ENCODE measurements around the gene INPP5A.

Gene INPP5A

GRCh38 chr10:132829403-132829802 lies 291.8 kb downstream of the INPP5A start:
- H3K36me3 ChIP-seq (ENCODE audit: control insufficient read depth in 2 of 2, insufficient read depth in 2 of 2, low read length in 2 of 2), result no peaks in the 10 kb centered on the region
- H3K4me3 ChIP-seq (ENCODE audit: low read length in 2 of 2), result no peak overlapping the region
- no peak overlapping the region for H3K9ac ChIP-seq (ENCODE audit: low read depth in 1 of 2, low read length in 2 of 2)
- H3K9me3 ChIP-seq (ENCODE audit: control insufficient read depth in 2 of 2, low read length in 2 of 2), result no peaks in the 10 kb centered on the region
- peaks cover 2 to 3% of the 10 kb centered on the region in 2 donors for H3K27me3 ChIP-seq (ENCODE audit: control insufficient read depth in 2 of 2, insufficient read depth in 2 of 2, low read length in 2 of 2)
- H3K27ac ChIP-seq (ENCODE audit: low read depth in 2 of 2, low read length in 2 of 2), result no peak overlapping the region
- H3K4me1 ChIP-seq (ENCODE audit: control insufficient read depth in 2 of 2, insufficient read depth in 2 of 2, low read length in 2 of 2), result no peaks in the 10 kb centered on the region

GRCh38 chr10:132832186-132832969 lies 294.8 kb downstream of the INPP5A start:
- Histone ChIP-seq H3K9me3 (ENCODE audit: control insufficient read depth in 2 of 2, low read length in 2 of 2) (no peaks in the 10 kb centered on the region), H3K27me3 (ENCODE audit: control insufficient read depth in 2 of 2, insufficient read depth in 2 of 2, low read length in 2 of 2) (peaks cover 2 to 3% of the 10 kb centered on the region in 2 donors), H3K27ac (ENCODE audit: low read depth in 2 of 2, low read length in 2 of 2) (no peak overlapping the region)

More at GRCh38 chr10:132832186-132832969, 294.8 kb downstream of the INPP5A start:
- Histone ChIP-seq H3K4me3 (ENCODE audit: low read length in 2 of 2) (no peak overlapping the region), H3K4me1 (ENCODE audit: control insufficient read depth in 2 of 2, insufficient read depth in 2 of 2, low read length in 2 of 2) (no peaks in the 10 kb centered on the region), H3K36me3 (ENCODE audit: control insufficient read depth in 2 of 2, insufficient read depth in 2 of 2, low read length in 2 of 2) (no peaks in the 10 kb centered on the region), H3K9ac (ENCODE audit: low read depth in 1 of 2, low read length in 2 of 2) (no peak overlapping the region)
